Left ventricle myocardium superior (tissue), 1 donor: ENCODE measurements around the gene MAD2L1. TPM values are rescaled to one million over a fixed set of nuclear protein-coding genes. Genes with fewer than 3 reads are reported as not detected.
"Not testable (repeated sequence)": the region's sequence is repeated elsewhere in the genome, so short reads cannot be mapped to it uniquely, and the experiment has no call there.

Source experiments
- ATAC-seq: fragments of 200-7000 bp; cut with Tn5 transposase; one replicate; pipeline ENCODE4 v1.9.1; 2020; ENCODE audit warnings: mild to moderate bottlenecking, moderate library complexity
- DNase-seq: peaks from one replicate; pipeline ENCODE4 v3.0.0-alpha.2; 2020
- intact Hi-C: fragments of 100-400 bp; cut with micrococcal nuclease; formaldehyde crosslinking; loops from one replicate; pipeline ENCODE4 v1.11.0; 2022
- total RNA-seq: library from RNA; stranded (reverse); fragmentation: NEBNext Ultra II Directional; extraction: Animal tissue kit (Norgen Biotek cat#: 25700); gene quantifications from one replicate; pipeline ENCODE4 v1.2.1, GENCODE V29; 2021
- donor health status: DM: no; HTN: yes; CAD: no; lungs with severe emphysema.

Gene MAD2L1
- total RNA-seq, 1 donor from 2014 or later: 1.5 TPM

GRCh38 chr4:120063711-120064110 lies 2.9 kb downstream of the MAD2L1 start:
- DNase-seq, intact Hi-C loops, ATAC-seq: not testable (repeated sequence)

- intact Hi-C loops: no loop called here
- DNase-seq (no peak), ATAC-seq (no peak)
Observed at GRCh38 chr4:120062663-120063195, 3.9 kb downstream of the MAD2L1 start.

- ATAC-seq: no peak
- DNase-seq: no peak
- intact Hi-C loops: loop anchor here (10.0 kb wide), 1 partner anchor 744 kb away; no protein-coding TSS in a partner anchor
Observed at GRCh38 chr4:120059036-120059435, 7.6 kb downstream of the MAD2L1 start.

GRCh38 chr4:120057416-120057815 lies 9.2 kb downstream of the MAD2L1 start:
- intact Hi-C loops: loop anchor here (10.0 kb wide), 1 partner anchor 743 kb away; no protein-coding TSS in a partner anchor
- ATAC-seq (no peak), DNase-seq (no peak)

GRCh38 chr4:120056246-120056645 lies 10.4 kb downstream of the MAD2L1 start:
- intact Hi-C loops: loop anchor here (10.0 kb wide), 1 partner anchor 741 kb away; no protein-coding TSS in a partner anchor
- DNase-seq (no peak), ATAC-seq (no peak)

GRCh38 chr4:120055795-120056194 lies 10.9 kb downstream of the MAD2L1 start:
- intact Hi-C loops: loop anchor here (10.0 kb wide), 1 partner anchor 741 kb away; no protein-coding TSS in a partner anchor
- ATAC-seq (no peak), DNase-seq (no peak)

GRCh38 chr4:120055162-120055561 lies 11.5 kb downstream of the MAD2L1 start:
- no peak for ATAC-seq
- no peak for DNase-seq
- intact Hi-C loops: loop anchor here (10.0 kb wide), 1 partner anchor 740 kb away; no protein-coding TSS in a partner anchor

- intact Hi-C loops: loop anchor here (10.0 kb wide), 1 partner anchor 739 kb away; no protein-coding TSS in a partner anchor
- DNase-seq: no peak
- no peak for ATAC-seq
Observed at GRCh38 chr4:120053911-120054310, 12.7 kb downstream of the MAD2L1 start.

- intact Hi-C loops: loop anchor here (10.0 kb wide), 1 partner anchor 738 kb away; no protein-coding TSS in a partner anchor
- peak; percentile 74 for ATAC-seq
- no peak for DNase-seq
Observed at GRCh38 chr4:120052856-120053255, 13.8 kb downstream of the MAD2L1 start.

GRCh38 chr4:120051253-120051652 lies 15.4 kb downstream of the MAD2L1 start:
- DNase-seq (no peak), ATAC-seq (no peak)
- intact Hi-C loops: loop anchor here (10.0 kb wide), 1 partner anchor 736 kb away; no protein-coding TSS in a partner anchor

- ATAC-seq: peak; percentile 95
- intact Hi-C loops: loop anchor here (10.0 kb wide), 3 partner anchors 355 to 735 kb away; no protein-coding TSS in a partner anchor
- peak; percentile 55 for DNase-seq
Observed at GRCh38 chr4:120049732-120050494, 16.7 kb downstream of the MAD2L1 start.

- DNase-seq: no peak
- intact Hi-C loops: loop anchor here (10.0 kb wide), 2 partner anchors 349 to 489 kb away; no protein-coding TSS in a partner anchor
- ATAC-seq: no peak
Observed at GRCh38 chr4:120043828-120044227, 22.8 kb downstream of the MAD2L1 start.

GRCh38 chr4:120037411-120037810 lies 29.2 kb downstream of the MAD2L1 start:
- no peak for ATAC-seq
- DNase-seq: no peak
- intact Hi-C loops: no loop called here

GRCh38 chr4:120034913-120035312 lies 31.7 kb downstream of the MAD2L1 start:
- intact Hi-C loops: no loop called here
- ATAC-seq: no peak
- DNase-seq: no peak

GRCh38 chr4:120026853-120027252 lies 39.8 kb downstream of the MAD2L1 start:
- ATAC-seq (no peak), DNase-seq (no peak)
- intact Hi-C loops: no loop called here

- DNase-seq: no peak
- no peak for ATAC-seq
- intact Hi-C loops: no loop called here
Observed at GRCh38 chr4:120025516-120025915, 41.1 kb downstream of the MAD2L1 start.

GRCh38 chr4:120018786-120019185 lies 47.9 kb downstream of the MAD2L1 start:
- no peak for ATAC-seq
- DNase-seq: no peak
- intact Hi-C loops: no loop called here

- DNase-seq: no peak
- intact Hi-C loops: no loop called here
- ATAC-seq: no peak
Observed at GRCh38 chr4:120017939-120018692, 48.5 kb downstream of the MAD2L1 start.

GRCh38 chr4:120011725-120012124 lies 54.9 kb downstream of the MAD2L1 start:
- ATAC-seq (no peak), DNase-seq (no peak)
- intact Hi-C loops: no loop called here

- no peak for DNase-seq
- no peak for ATAC-seq
- intact Hi-C loops: no loop called here
Observed at GRCh38 chr4:120010646-120011045, 56.0 kb downstream of the MAD2L1 start.
